Measurements from ENCODE around the gene DMRT1.

DNA sequence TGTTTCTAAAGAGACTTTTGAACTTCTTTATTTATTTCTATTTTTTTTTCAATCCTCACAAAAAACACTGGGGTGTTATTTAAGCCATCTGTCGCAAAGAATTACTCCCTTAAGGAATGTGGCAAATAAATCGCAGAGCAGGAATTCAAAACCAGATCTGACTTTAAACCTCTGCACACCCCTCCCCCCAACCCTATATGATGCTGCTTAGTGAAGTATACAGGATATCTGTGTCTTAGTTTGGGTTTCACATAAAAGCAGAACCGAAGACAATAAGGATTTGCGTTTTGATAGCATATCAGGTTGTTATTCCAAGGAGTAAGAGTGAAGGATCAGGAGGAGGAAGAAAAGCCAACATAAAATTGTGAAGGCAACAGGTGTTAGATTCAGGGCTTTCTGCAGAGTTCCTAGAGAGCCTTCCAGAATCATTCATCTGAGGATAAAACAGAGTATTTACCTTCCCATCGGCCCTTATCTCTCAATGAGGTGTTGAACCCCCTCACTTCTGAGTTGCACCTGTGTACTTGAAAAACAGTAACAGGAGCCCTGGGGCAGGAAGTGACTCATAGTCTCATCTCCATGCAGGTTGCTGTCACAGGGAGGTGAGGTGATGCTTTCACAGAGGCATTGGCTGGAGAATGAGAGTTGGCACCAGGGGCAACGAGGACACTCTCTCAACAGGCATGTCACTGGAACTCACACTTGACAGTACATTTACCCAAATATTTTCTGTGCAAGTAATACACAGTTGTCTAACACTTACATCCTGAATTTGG is 101.5 kb downstream of the DMRT1 start:
- no peak for TF ChIP-seq EP300 (IDR thresholded peaks at IDR 0.05)
- TF ChIP-seq, protein P1, sequence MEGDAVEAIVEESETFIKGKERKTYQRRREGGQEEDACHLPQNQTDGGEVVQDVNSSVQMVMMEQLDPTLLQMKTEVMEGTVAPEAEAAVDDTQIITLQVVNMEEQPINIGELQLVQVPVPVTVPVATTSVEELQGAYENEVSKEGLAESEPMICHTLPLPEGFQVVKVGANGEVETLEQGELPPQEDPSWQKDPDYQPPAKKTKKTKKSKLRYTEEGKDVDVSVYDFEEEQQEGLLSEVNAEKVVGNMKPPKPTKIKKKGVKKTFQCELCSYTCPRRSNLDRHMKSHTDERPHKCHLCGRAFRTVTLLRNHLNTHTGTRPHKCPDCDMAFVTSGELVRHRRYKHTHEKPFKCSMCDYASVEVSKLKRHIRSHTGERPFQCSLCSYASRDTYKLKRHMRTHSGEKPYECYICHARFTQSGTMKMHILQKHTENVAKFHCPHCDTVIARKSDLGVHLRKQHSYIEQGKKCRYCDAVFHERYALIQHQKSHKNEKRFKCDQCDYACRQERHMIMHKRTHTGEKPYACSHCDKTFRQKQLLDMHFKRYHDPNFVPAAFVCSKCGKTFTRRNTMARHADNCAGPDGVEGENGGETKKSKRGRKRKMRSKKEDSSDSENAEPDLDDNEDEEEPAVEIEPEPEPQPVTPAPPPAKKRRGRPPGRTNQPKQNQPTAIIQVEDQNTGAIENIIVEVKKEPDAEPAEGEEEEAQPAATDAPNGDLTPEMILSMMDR (IDR thresholded peaks at IDR 0.05) = no peak
- TF ChIP-seq POLR2A (IDR thresholded peaks at IDR 0.05) = no peak
